Glutamatergic neuron (in vitro differentiated cells): ENCODE data around the gene BABAM2. TPM values are rescaled to one million over a fixed set of nuclear protein-coding genes. Genes with fewer than 3 reads are reported as not detected.

Experiments used
- DNase-seq: peaks from one replicate; pipeline ENCODE4 v3.0.0; 2022
- H3K27ac Mint-ChIP-seq: one replicate; pipeline ENCODE4 v1.8.0; 2020; ENCODE audit warnings: mild to moderate bottlenecking, mixed read lengths, inconsistent platforms; ENCODE audit not compliant: unreplicated experiment
- H3K27me3 Mint-ChIP-seq: one replicate; pipeline ENCODE4 v1.8.0; 2020; ENCODE audit warnings: mild to moderate bottlenecking, moderate library complexity, mixed read lengths, inconsistent platforms; ENCODE audit not compliant: unreplicated experiment
- H3K36me3 Mint-ChIP-seq: one replicate; pipeline ENCODE4 v1.8.0; 2020; ENCODE audit warnings: mild to moderate bottlenecking, mixed read lengths, inconsistent platforms; ENCODE audit not compliant: unreplicated experiment
- H3K4me1 Mint-ChIP-seq: one replicate; pipeline ENCODE4 v1.8.0; 2020; ENCODE audit warnings: mild to moderate bottlenecking, low read depth, mixed read lengths, inconsistent platforms; ENCODE audit not compliant: unreplicated experiment
- H3K4me3 Mint-ChIP-seq: one replicate; pipeline ENCODE4 v1.8.0; 2020; ENCODE audit warnings: mild to moderate bottlenecking, mixed read lengths, inconsistent platforms; ENCODE audit not compliant: unreplicated experiment
- H3K9me3 Mint-ChIP-seq: one replicate; pipeline ENCODE4 v1.8.0; 2020; ENCODE audit warnings: mild to moderate bottlenecking, moderate library complexity, mixed read lengths, inconsistent platforms; ENCODE audit not compliant: unreplicated experiment
- CTCF ChIP-seq: fragments of 200-600 bp; sonication (generic); IDR thresholded peaks from one replicate; pipeline ENCODE4 v1.5.0; 2021; ENCODE audit not compliant: partially characterized antibody, unreplicated experiment
- total RNA-seq: library from RNA; stranded (reverse); fragmentation: NEBNext Ultra II Directional; extraction: Animal tissue kit (Norgen Biotek cat#: 25700); gene quantifications from one replicate; pipeline ENCODE4 v1.2.1, GENCODE V29; 2021; ENCODE audit not compliant: unreplicated experiment

BABAM2 gene
- total RNA-seq, 1 donor from 2014 or later, result 29.9 TPM

GRCh38 chr2:28360058-28360717 is 469.7 kb downstream of the BABAM2 start:
- TF ChIP-seq CTCF, result no peak
- peaks cover 2% of the 10 kb centered on the region for H3K27me3 Mint-ChIP-seq

GRCh38 chr2:28360718-28361293 is 470.3 kb downstream of the BABAM2 start:
- Mint-ChIP-seq H3K27ac (no peak overlapping the region), H3K9me3 (peaks cover 1% of the 10 kb centered on the region), H3K27me3 (peaks cover 2% of the 10 kb centered on the region), H3K4me3 (no peak overlapping the region), H3K4me1 (no peaks in the 10 kb centered on the region), H3K36me3 (no peaks in the 10 kb centered on the region)
- DNase-seq, result no peak
- TF ChIP-seq CTCF, result no peak

More at GRCh38 chr2:28360058-28360717, 469.7 kb downstream of the BABAM2 start:
- H3K4me1 Mint-ChIP-seq, result no peaks in the 10 kb centered on the region
- DNase-seq, result no peak
- no peaks in the 10 kb centered on the region for H3K36me3 Mint-ChIP-seq
- H3K9me3 Mint-ChIP-seq, result peaks cover 1% of the 10 kb centered on the region
- no peak overlapping the region for H3K27ac Mint-ChIP-seq
- H3K4me3 Mint-ChIP-seq, result no peak overlapping the region

- DNase-seq, result no peak
- no peak overlapping the region for H3K27ac Mint-ChIP-seq
- H3K27me3 Mint-ChIP-seq, result peaks cover 4% of the 10 kb centered on the region
- no peak overlapping the region for H3K4me3 Mint-ChIP-seq
- peaks cover 1% of the 10 kb centered on the region for H3K9me3 Mint-ChIP-seq
- H3K36me3 Mint-ChIP-seq, result no peaks in the 10 kb centered on the region
- H3K4me1 Mint-ChIP-seq, result no peaks in the 10 kb centered on the region
- no peak for TF ChIP-seq CTCF
Measured at GRCh38 chr2:28361991-28362710, 471.6 kb downstream of the BABAM2 start.

GRCh38 chr2:28362991-28363521 is 472.5 kb downstream of the BABAM2 start:
- Mint-ChIP-seq H3K4me3 (no peak overlapping the region), H3K27me3 (peaks cover 4% of the 10 kb centered on the region), H3K36me3 (no peaks in the 10 kb centered on the region), H3K4me1 (no peaks in the 10 kb centered on the region), H3K27ac (no peak overlapping the region), H3K9me3 (peaks cover 1% of the 10 kb centered on the region)
- no peak for TF ChIP-seq CTCF
- DNase-seq, result no peak
